Natural killer cell (primary cell): ENCODE results near the gene LGALS4. TPM values are rescaled to one million over a fixed set of nuclear protein-coding genes. Genes with fewer than 3 reads are reported as not detected.
"Not testable (repeated sequence)": the region's sequence is repeated elsewhere in the genome, so short reads cannot be mapped to it uniquely, and the experiment has no call there.

Experiments
- ATAC-seq, 3 donors: fragments of 150-1000 bp in 2 of 3; fragments of 200-7000 bp in 1 of 3; cut with Tn5 transposase; 1 replicate in 1 of 3; 2 replicates in 2 of 3; pipeline ENCODE4 v1.10.0; 2021; ENCODE audit warnings: mild to moderate bottlenecking in 2 of 3, moderate library complexity in 2 of 3
- DNase-seq, 2 donors: peaks; one replicate each; pipeline versions ENCODE4 v3.0.0 to v3.0.0-alpha.2; 2013 to 2021; ENCODE audit warnings: mixed read lengths in 1 of 2
- H3K27ac ChIP-seq: one replicate; pipeline ENCODE4 v1.5.1; 2013; ENCODE audit warnings: mild to moderate bottlenecking, low read length
- H3K27me3 ChIP-seq: one replicate; pipeline ENCODE4 v1.6.1; 2013; ENCODE audit warnings: low read length; ENCODE audit not compliant: control insufficient read depth, insufficient read depth
- H3K36me3 ChIP-seq: one replicate; pipeline ENCODE4 v1.6.1; 2013; ENCODE audit warnings: low read length; ENCODE audit not compliant: control insufficient read depth, insufficient read depth
- H3K4me1 ChIP-seq: one replicate; pipeline ENCODE4 v1.6.1; 2013; ENCODE audit warnings: low read length; ENCODE audit not compliant: control insufficient read depth, insufficient read depth
- H3K4me3 ChIP-seq: one replicate; pipeline ENCODE4 v1.5.1; 2013; ENCODE audit warnings: low read length
- H3K9me3 ChIP-seq: one replicate; pipeline ENCODE4 v1.6.1; 2013; ENCODE audit warnings: low read length; ENCODE audit not compliant: control insufficient read depth, insufficient read depth
- H3K27ac Mint-ChIP-seq, 2 donors: one replicate each; pipeline ENCODE4 v1.8.0; 2022; ENCODE audit warnings: mild to moderate bottlenecking in 2 of 2, mixed read lengths in 2 of 2, moderate library complexity in 1 of 2
- H3K27me3 Mint-ChIP-seq, 2 donors: one replicate each; pipeline ENCODE4 v1.8.0; 2022; ENCODE audit warnings: low read depth in 2 of 2, mixed read lengths in 2 of 2
- H3K36me3 Mint-ChIP-seq: one replicate; pipeline ENCODE4 v1.8.0; 2022; ENCODE audit warnings: mixed read lengths
- H3K4me1 Mint-ChIP-seq, 2 donors: one replicate each; pipeline ENCODE4 v1.8.0; 2022; ENCODE audit warnings: mixed read lengths in 2 of 2
- H3K4me3 Mint-ChIP-seq: one replicate; pipeline ENCODE4 v1.8.0; 2022; ENCODE audit warnings: mild to moderate bottlenecking, moderate library complexity, mixed read lengths
- H3K9me3 Mint-ChIP-seq, 2 donors: one replicate each; pipeline ENCODE4 v1.8.0; 2022; ENCODE audit warnings: mixed read lengths in 2 of 2
- WGBS: methylation state at CpG from one replicate; pipeline ENCODE4 v1.1.7; 2013; ENCODE audit warnings: missing lambda C conversion rate; ENCODE audit not compliant: insufficient coverage; 5-methylcytosine and 5-hydroxymethylcytosine counted together
- intact Hi-C: fragments of 100-400 bp; cut with micrococcal nuclease; formaldehyde crosslinking; loops from one replicate; pipeline ENCODE4 v1.14.2; 2022
- total RNA-seq, 4 donors: library from RNA; stranded (reverse); fragments of 120-200 nt in 1 of 4; gene quantifications; one replicate each; pipeline versions ENCODE4 v1.2.3 to v1.2.4, GENCODE V29; 2013 to 2022
- TF ChIP-seq, protein P1 (sequence below): fragments of 200-600 bp; IDR thresholded peaks from one replicate; pipeline ENCODE4 v1.8.0; 2022; ENCODE audit warnings: antibody characterized with exemption

LGALS4 gene
- total RNA-seq, 3 donors from 2014 or later (not counting 1 experiment from before 2014, with no cell fraction given), result 4.2 to 4.8 (median 4.6) TPM

- WGBS, result 91% methylated on average over 8 of the region's 10 CpGs
- Histone ChIP-seq H3K27me3 (no peaks in the 10 kb centered on the region), H3K4me3 (no peak overlapping the region), H3K27ac (no peak overlapping the region), H3K4me1 (no peaks in the 10 kb centered on the region), H3K36me3 (no peaks in the 10 kb centered on the region), H3K9me3 (no peaks in the 10 kb centered on the region)
- no peak overlapping the region for H3K4me3 Mint-ChIP-seq
- no peaks in the 10 kb centered on the region for H3K9me3 Mint-ChIP-seq
- intact Hi-C loops, result no loop called here
- no peaks in the 10 kb centered on the region for H3K27me3 Mint-ChIP-seq
- DNase-seq (no peak), ATAC-seq (no peak)
- H3K27ac Mint-ChIP-seq, result no peak overlapping the region
- H3K4me1 Mint-ChIP-seq, result no peaks in the 10 kb centered on the region
- TF ChIP-seq, protein P1, sequence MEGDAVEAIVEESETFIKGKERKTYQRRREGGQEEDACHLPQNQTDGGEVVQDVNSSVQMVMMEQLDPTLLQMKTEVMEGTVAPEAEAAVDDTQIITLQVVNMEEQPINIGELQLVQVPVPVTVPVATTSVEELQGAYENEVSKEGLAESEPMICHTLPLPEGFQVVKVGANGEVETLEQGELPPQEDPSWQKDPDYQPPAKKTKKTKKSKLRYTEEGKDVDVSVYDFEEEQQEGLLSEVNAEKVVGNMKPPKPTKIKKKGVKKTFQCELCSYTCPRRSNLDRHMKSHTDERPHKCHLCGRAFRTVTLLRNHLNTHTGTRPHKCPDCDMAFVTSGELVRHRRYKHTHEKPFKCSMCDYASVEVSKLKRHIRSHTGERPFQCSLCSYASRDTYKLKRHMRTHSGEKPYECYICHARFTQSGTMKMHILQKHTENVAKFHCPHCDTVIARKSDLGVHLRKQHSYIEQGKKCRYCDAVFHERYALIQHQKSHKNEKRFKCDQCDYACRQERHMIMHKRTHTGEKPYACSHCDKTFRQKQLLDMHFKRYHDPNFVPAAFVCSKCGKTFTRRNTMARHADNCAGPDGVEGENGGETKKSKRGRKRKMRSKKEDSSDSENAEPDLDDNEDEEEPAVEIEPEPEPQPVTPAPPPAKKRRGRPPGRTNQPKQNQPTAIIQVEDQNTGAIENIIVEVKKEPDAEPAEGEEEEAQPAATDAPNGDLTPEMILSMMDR, result no peak
- no peaks in the 10 kb centered on the region for H3K36me3 Mint-ChIP-seq
Observed at GRCh38 chr19:38799104-38799503, 13.6 kb downstream of the LGALS4 start.

GRCh38 chr19:38797781-38798180 is 15.0 kb downstream of the LGALS4 start:
- H3K36me3 Mint-ChIP-seq, intact Hi-C loops, DNase-seq, H3K9me3 ChIP-seq, H3K4me3 ChIP-seq, H3K4me1 ChIP-seq, H3K27ac Mint-ChIP-seq, H3K27me3 Mint-ChIP-seq, H3K27ac ChIP-seq, H3K9me3 Mint-ChIP-seq, H3K36me3 ChIP-seq, H3K4me1 Mint-ChIP-seq, H3K4me3 Mint-ChIP-seq, ATAC-seq, H3K27me3 ChIP-seq: not testable (repeated sequence)
- WGBS, result no CpG with 5 or more reads among the region's 33 CpGs

DNA sequence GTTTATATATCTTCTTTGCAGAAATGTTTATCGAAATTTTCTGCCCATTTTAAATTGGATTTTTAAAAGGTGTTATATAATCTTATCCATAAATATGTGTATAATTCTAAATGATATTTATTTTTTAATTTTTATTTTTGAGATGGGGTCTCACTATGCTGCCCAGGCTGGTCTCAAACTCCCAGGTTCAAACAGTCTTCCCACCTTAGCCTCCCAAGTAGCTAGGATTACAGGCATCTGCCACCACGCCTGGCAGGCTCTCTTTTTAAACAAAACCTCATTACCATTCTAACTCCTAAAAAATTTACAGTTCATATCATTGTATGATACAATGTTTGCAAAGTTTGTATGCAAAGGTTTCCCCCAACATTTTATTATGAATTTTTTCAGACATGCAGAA is 16.6 kb downstream of the LGALS4 start:
- Mint-ChIP-seq H3K4me1 (no peaks in the 10 kb centered on the region), H3K4me3 (no peak overlapping the region), H3K27ac (no peak overlapping the region), H3K9me3 (no peaks in the 10 kb centered on the region), H3K27me3 (no peaks in the 10 kb centered on the region), H3K36me3 (no peaks in the 10 kb centered on the region)
- intact Hi-C loops, result no loop called here
- H3K36me3 ChIP-seq, result no peaks in the 10 kb centered on the region
- H3K4me3 ChIP-seq, result no peak overlapping the region
- H3K4me1 ChIP-seq, result peaks cover 12% of the 10 kb centered on the region
- WGBS, result 78% methylated on average over 1 of the region's 2 CpGs
- ATAC-seq (no peak), DNase-seq (no peak)
- no peaks in the 10 kb centered on the region for H3K9me3 ChIP-seq
- no peak overlapping the region for H3K27ac ChIP-seq
- H3K27me3 ChIP-seq, result no peaks in the 10 kb centered on the region
- TF ChIP-seq, protein P1, result no peak

DNA sequence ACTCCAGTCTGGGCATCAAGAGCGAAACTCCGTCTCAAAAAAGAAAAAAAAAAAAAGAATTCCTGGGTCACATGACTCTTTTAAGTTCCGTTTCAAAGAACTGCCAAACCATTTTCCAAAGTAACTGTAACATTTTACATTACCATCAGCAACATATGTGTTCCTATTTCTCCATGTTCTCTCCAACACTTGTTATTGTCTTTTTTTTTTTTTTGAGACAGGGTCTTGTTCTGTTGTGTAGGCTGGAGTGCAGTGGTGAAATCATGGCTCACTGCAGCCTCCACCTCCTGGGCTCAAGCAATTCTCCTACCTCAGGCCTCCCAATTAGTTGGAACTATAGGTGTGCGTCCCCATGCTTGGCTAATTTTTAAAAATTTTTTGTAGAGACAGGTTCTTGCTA is 17.2 kb downstream of the LGALS4 start:
- Mint-ChIP-seq H3K27me3 (no peaks in the 10 kb centered on the region), H3K4me1 (no peaks in the 10 kb centered on the region), H3K4me3 (no peak overlapping the region), H3K9me3 (no peaks in the 10 kb centered on the region), H3K36me3 (no peaks in the 10 kb centered on the region), H3K27ac (no peak overlapping the region)
- 94% methylated on average over 4 of the region's 4 CpGs for WGBS
- ATAC-seq (no peak), DNase-seq (no peak)
- Histone ChIP-seq H3K36me3 (no peaks in the 10 kb centered on the region), H3K9me3 (no peaks in the 10 kb centered on the region), H3K4me3 (no peak overlapping the region), H3K27ac (no peak overlapping the region), H3K4me1 (peaks cover 13% of the 10 kb centered on the region), H3K27me3 (no peaks in the 10 kb centered on the region)
- TF ChIP-seq, protein P1, result no peak
- intact Hi-C loops, result no loop called here
